GM18499 (cell line): ENCODE results near the gene CIT.
"Not testable (repeated sequence)": the region's sequence is repeated elsewhere in the genome, so short reads cannot be mapped to it uniquely, and the experiment has no call there.

Experiments
- ATAC-seq: cut with Tn5 transposase; IDR thresholded peaks from one replicate; pipeline ENCODE4 v1.9.1; 2021; ENCODE audit warnings: moderate number of reproducible peaks; ENCODE audit not compliant: insufficient read depth, unreplicated experiment

The CIT gene

GRCh38 chr12:119706427-119706826 lies 170.7 kb downstream of the CIT start:
- ATAC-seq: not testable (repeated sequence)

- no peak for ATAC-seq
Measured at GRCh38 chr12:119705182-119705581, 171.9 kb downstream of the CIT start.

GRCh38 chr12:119704065-119704747 lies 172.9 kb downstream of the CIT start:
- no peak for ATAC-seq

- ATAC-seq: no peak
Measured at GRCh38 chr12:119700078-119700477, 177.0 kb downstream of the CIT start.

- no peak for ATAC-seq
Measured at GRCh38 chr12:119699199-119699760, 177.8 kb downstream of the CIT start.

GRCh38 chr12:119696943-119697342 lies 180.2 kb downstream of the CIT start:
- no peak for ATAC-seq

- no peak for ATAC-seq
Measured at GRCh38 chr12:119695034-119695433, 182.1 kb downstream of the CIT start.

- ATAC-seq: no peak
Measured at GRCh38 chr12:119694111-119694510, 183.0 kb downstream of the CIT start.

- ATAC-seq: no peak
Measured at GRCh38 chr12:119693511-119693910, 183.6 kb downstream of the CIT start.

GRCh38 chr12:119692997-119693396 lies 184.1 kb downstream of the CIT start:
- no peak for ATAC-seq

GRCh38 chr12:119692410-119692809 lies 184.7 kb downstream of the CIT start:
- ATAC-seq: no peak

GRCh38 chr12:119691202-119691810 lies 185.8 kb downstream of the CIT start:
- ATAC-seq: no peak

GRCh38 chr12:119689935-119690500 lies 187.1 kb downstream of the CIT start:
- no peak for ATAC-seq

GRCh38 chr12:119687879-119688278 lies 189.2 kb downstream of the CIT start:
- no peak for ATAC-seq

- no peak for ATAC-seq
Measured at GRCh38 chr12:119687406-119687805, 189.7 kb downstream of the CIT start.

- no peak for ATAC-seq
Measured at GRCh38 chr12:119686776-119687175, 190.3 kb downstream of the CIT start.

GRCh38 chr12:119686355-119686754 lies 190.8 kb downstream of the CIT start:
- ATAC-seq: no peak

- ATAC-seq: no peak
Measured at GRCh38 chr12:119685375-119685774, 191.7 kb downstream of the CIT start.

GRCh38 chr12:119684711-119685369 lies 192.3 kb downstream of the CIT start:
- ATAC-seq: no peak

- no peak for ATAC-seq
Measured at GRCh38 chr12:119683816-119684215, 193.3 kb downstream of the CIT start.

GRCh38 chr12:119683413-119683812 lies 193.7 kb downstream of the CIT start:
- ATAC-seq: no peak
